ENCODE results near the gene TEAD4. TPM values are rescaled to one million over a fixed set of nuclear protein-coding genes. Genes with fewer than 3 reads are reported as not detected.

TEAD4 gene
- polyA plus RNA-seq, 10 donors = 58.6 to 96.7 (median 85.3) TPM

DNA sequence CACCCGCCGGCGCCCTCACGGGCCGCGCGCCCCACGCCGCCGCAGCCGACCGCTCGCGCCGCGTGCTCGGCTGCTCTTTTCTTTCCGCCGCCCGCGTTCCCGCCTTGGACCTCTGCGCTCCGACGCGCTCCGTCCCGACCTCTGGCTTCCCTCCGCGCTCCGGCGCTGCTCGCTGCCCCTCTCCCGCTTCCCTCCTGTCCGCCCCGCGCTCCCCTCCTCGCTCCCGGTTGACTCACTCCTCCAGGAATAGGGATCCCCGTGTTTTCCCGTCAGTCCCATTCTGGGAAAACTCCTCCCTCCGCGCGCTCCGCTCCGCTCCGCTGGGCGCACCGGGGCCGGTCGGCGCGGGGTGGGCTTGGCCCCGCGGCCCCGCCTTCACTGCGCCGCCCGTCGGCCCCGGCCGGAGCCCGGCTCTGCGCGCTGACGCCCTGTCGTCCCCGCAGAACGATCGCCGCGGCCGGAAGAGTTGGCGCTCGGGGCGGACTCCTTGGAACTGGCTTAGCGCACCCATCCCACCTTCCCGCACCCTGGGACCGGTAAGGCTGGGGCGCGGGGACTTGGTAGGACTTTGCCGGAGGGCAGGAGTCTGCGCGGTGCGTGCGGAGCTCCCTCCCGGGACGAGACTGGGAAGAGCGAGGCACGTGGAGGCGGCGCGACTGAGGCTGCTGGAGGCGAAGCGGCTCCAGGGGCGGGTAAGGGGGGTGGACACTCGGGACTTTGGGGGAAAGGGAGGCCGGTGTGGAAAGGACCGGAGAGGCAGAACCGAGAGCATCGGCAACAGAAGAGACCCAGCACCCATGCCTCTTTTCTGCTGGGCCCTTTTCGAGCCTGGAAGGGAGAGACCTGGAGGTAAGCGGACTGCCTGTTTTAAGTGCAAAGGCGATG, 550 bp downstream of the TEAD4 start:
- DNase-seq = peak; percentile 43 to 69 (median 59)

DNA sequence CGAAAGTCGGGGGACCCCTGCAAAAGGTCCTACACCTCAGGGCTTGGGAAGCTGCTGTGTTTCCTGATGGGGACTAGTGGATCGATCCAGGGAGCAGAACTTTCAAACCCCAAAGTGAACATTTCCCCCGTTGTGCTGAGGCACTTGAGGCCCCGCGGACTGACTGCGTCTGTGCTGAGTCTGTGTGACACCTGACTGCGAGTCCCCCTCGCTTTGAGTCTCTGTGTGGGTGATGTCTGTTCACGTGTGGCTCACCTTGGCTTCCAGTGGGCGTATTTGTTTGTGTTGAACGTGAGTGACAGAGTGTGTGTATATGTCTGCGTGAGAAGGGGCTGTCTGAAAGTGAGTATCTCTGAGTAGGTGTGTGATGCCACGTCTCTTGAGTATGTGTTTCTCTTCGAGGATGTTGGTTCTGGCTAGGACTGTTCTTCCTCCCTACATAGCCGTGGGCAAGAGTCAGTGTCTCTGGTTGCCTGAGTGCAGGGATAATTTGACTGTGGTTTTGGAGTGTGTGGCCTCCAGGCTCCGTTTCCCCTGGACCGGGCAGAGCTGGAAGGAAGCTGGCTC, 1.3 kb downstream of the TEAD4 start:
- DNase-seq = peak in 1 of 3 donors; percentile 29

DNA sequence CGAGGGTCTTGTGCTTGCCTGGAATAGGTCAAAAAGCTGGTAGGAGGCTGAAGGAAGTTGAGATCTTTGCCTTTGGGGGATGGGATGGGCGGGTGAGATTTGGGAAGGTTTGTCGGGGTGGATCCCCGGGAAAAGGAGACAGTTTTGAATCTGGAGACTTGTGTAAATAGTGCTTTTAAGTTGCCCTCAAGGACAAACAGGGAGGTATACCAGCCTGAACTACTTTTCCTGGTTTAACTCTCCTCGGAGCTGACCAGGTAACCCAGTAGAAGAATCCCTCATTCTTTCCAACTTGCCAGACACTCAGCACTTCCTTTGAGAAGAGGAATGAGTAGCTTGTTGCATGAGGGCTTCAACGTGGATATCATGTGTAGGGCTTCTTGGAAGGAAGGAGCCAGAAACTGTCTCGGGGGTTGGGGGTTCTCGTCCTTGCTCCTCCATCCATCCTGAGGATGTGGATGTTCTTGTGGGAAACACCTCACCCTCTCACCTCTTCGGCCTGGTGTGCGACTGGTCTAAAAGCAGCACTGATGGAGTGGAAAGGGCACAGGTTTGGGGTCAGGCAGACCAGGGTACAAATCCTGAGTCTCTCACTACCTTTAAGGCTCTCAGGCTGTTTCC, 1.9 kb downstream of the TEAD4 start:
- DNase-seq = peak in 1 of 3 donors; percentile 18

DNA sequence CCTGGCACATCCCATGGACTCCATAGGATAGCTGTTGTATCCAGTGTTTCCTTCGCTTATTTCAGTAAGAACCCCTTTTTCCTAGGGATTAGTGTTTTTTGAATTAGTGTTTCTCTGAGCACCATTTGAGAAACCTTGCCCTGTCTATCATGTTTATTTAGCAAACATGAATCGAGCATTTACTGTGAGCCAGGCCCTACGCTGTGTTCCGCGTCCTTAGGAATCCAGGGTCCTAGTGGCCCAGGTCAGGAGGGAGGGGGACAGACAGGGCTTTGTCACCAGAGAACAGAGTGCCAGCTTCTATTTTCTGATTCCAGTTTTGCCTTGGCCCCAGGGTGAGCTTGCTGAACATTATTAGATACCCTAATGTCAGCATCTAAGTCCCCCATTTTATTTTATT, 2.5 kb downstream of the TEAD4 start:
- no peak for DNase-seq

DNA sequence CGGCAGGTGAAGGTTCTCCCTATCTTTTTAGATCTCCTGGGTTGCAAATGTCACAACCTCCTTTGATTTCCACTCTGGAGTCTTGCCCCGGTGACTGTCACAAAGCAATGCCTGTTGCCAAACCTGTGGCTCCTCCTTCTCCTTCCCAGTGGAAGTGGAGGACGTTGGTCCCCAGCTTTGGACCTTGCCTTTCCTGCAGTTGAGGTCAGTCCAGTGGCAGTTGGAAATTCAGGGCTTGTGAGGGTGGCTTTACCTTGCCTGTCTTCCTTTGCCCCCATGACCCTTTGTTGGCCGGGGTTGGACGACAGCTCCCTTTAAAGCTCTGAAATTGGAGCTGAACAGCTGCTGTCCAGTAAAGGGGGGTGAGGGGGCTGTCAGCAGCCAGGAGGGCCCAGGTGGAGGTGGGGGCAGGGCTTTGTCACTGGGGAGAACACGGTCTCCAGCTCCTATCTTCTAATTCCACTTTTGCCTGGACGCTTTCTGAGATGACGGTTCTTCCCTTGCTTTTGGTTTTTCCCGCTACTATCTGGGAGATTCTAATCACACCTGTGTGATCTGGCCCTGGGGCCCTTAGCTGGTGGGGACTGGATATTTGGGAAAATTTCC, 4.1 kb downstream of the TEAD4 start:
- DNase-seq = peak in 2 of 3 donors; percentile 24 to 51

DNA sequence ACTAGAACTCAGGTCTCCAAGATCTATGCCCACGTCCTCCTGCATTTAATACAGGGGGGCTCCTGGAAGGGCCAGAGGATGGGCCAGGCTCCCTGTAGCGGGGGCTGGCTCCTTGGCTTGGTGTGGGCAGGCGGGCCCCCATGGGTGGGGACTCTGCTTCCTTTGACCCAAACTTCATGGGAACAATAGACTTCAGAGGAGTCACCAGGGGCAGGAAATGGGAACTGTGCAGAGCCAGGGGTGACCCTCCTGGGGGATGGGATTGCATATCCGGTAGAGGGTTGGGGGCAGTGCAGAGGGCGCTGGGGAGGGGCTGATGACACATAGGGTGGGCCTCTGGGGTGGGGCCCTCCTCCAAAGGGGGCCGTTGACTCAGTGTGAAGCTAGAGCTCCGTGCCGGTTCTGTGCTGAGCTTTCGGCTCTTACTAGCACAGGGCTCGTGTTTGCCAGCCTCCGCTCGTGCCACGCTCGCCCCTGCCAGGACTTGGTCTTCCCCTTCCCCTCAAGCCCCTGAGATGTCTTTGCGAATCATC, 4.6 kb downstream of the TEAD4 start:
- DNase-seq = peak in 1 of 3 donors; percentile 18

DNA sequence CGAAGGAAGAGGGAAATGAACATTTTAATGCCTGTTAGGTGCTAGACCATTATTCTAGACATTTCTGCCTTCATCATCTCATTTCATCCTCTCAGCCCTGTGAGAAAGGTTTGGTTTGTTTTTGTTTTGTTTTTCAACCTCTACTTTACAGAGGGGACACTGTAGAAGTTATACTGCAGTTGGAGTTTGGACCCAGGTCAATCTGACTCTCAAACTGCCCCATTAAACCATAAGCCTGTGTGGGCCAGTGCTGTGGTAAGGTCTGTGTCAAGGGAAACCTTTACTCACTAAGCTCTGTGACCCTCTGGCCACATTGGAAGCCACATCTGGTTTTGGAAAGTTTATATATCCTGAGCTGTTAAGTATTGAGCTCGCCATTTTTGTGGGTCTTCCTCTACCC, 8.5 kb downstream of the TEAD4 start:
- no peak for DNase-seq

DNA sequence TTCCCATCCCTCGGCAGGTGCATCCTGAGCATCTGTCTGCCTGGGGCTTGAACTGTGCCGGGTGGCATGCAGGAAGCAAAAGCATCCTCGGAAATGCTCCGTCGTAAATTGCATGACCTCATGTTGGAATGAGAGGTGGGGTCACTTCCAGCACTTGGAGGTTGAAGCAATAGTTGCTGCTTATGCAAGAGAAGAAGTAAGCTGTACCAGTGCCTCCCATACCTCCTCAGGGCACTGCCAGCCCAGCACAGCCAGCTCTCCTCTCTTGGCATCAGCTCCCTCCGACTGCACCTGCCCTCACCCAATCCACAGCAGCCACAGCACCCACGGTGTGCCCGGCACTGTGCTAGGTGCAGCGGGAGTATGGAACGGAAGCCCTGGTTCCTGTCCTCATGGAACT, 11.5 kb downstream of the TEAD4 start:
- no peak for DNase-seq

DNA sequence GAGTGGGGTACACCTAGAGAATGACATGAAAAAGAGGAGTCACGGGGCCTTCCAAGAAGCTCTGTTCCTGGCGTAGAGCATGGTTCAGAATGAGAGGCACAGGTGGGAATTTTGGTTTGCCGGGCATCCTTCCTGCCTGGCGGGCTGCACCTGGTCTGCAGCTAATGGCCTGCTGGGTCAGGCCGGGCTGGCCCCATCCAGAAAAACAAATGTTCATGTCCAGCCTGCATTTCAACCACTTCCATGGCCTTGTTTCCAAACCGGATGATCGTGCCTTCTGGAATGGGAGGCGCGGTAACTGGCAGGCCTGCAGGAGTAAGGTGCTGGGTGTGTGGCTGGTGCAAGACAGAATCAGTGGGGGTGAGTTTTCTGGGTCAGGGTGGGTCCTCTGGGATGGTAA, 14.4 kb downstream of the TEAD4 start:
- no peak for DNase-seq

DNA sequence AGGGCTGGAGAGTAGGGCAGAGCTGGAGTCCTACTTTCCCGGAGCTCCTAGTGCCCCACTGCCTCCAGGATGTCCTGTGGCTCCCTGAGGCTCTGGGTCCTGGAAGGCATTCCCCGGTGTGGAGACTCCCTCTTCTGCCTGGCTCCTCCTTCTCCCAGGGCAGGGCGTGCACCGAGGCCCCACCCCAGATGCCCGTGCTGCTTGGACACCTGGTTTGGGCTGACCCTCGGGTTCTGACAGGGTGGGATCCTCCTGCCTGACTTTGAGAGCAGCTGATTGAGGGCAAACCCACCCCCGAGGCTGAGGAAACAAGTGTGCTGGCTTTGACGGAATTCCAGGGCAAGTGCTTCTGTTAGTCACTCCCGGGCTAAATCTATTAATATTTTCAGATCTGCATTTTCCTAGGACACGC, 15.4 kb downstream of the TEAD4 start:
- peak in 1 of 3 donors; percentile 16 for DNase-seq

DNA sequence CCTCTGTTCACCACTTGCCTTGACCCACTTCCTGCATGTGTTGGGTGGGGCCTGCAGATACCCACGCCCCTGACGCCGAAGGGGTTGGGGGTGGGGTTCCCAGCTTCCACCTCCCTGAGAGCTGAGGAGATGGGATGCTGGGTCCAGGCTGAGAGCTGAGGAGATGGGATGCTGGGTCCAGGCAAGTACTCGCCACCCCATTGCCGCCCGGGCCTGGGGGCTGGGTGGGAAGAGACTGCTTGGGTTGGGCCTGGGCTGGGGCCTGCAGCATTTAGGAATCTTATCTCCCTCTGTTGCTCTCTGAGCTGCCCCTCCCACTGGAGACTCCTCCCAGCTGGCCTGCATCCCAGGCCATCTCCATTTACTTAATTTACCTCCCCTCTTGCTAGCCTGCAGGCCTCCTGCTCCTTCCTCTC, 17.4 kb downstream of the TEAD4 start:
- no peak for DNase-seq

DNA sequence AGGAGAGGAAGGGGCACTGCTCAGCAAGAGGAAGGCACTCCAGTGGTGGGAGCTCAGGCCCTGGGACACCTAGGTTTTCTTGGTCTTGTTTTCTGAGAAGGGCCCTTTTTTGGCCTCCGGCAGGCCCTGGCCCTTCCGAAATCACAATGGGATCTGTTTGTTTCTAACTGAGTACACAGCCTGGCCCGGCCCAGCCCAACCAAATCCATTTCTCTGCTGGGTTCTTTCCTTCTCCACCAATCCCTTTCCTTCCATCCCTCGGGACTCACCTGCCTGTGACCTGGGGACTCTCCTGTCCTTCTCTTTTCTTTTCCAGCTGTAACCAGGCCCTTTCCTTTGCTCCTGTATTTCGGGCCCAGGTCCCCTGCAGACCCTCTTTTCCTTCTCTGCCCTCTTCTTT, 18.6 kb downstream of the TEAD4 start:
- no peak for DNase-seq

DNA sequence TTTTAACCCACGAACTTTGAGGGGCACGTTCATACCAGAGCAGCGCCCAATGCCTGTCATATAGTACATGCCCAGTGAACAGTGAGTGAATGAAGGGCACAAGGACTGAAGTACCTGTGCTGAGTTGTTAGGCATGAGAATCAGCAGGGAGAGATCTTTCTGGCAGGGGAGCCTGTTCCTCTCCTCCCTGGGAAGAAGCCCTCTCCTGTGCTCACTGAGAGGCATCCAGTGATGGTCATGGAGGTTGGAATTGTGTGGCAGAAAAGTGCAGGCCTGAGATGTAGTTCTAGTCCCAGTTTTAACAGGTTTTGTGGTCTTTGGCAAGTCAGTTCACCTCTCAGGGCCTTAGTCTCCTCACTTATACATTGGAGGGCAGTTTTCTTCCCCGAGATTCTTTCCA, 20.6 kb downstream of the TEAD4 start:
- no peak for DNase-seq

DNA sequence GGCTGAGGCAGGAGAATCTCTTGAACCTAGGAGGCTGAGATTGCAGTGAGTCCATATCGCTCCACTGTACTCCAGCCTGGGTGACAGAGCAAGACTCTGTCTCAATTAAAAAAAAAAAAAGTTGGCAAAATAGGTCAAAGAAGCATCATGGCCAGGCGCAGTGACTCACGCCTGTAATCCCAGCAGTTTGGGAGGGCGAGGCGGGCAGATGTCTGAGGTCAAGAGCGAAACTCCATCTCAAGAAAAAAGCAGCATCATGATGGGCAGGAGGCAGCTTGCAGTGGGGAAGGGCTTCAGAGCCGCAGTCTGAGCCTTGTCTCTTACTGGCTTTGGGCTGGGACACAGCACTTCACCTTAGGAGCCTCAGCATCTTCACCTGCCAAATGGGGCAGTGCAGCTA, 21.4 kb downstream of the TEAD4 start:
- no peak for DNase-seq

DNA sequence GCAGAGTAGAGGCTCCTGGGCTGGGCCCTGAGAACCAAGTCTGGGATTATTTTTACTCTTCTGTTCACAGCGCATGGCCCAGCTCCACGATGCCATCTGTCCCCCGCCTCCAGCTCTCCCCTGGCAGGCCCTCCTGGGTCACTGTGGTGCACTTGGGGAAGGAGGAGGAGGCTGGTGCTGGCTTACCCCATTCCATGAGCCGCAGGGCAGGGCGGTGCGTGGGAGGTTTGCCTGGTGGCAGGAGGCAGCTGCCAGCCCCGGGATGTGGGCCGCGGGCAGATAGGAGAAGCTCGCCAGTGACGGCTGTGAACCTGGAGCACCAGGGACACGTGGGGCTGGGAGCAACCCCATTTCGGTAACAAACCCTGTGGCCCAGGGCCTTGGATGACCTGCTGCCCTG, 23.2 kb downstream of the TEAD4 start:
- DNase-seq = no peak

DNA sequence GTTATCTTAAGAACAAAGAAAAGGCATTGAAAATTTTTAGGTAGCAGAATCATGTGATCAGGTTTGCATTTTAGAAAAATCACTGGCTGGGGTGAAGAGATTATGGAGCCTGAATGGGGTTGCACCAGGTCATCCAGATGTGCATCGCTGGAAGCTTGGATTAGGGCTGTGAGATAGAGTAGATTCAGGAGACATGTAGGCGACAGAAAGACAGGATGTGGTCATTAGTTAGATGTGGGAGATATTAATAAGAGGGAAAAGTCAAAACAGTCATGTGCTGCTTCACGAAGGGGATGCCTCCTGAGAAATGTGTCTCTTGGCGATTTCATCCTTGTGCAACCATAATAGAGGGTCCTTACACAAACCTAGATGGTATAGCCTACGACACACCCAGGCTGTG, 25.1 kb downstream of the TEAD4 start:
- no peak for DNase-seq

DNA sequence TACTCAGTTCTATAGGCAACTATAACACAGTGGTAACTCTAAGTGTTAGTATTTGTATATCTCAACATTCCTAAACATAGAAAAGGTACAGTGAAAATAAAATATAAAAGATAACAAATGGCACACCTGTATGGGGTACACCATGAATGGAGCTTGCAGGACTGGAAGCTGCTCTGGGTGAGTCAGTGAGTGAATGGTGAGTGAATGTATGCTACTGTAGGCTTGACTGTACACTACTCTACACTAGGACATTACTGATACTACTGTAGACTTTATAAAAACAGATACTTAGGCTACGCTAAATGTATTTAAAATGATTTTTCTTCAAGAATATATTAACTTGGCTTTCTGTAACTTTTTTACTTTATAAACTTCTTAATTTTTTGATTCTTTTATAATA, 25.5 kb downstream of the TEAD4 start:
- DNase-seq = no peak

DNA sequence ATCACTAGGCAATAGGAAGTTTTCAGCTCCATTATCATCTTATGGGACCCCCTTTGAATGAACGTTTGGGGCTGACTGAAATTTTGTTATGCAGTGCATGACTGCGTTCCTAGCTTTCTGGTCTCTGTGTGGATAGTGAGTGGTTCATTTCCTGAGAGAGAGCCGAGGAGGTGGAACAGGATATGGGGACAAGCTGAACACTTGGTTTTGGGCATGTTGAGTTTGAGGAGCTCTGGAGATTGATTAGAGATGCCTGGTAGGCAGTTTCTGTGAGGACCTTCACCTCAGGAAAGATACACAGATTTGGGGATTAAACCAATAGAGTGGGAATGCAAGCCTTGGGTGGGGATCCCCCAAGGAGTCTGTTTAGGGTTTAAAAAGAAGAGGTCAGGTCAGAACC, 27.7 kb downstream of the TEAD4 start:
- no peak for DNase-seq

DNA sequence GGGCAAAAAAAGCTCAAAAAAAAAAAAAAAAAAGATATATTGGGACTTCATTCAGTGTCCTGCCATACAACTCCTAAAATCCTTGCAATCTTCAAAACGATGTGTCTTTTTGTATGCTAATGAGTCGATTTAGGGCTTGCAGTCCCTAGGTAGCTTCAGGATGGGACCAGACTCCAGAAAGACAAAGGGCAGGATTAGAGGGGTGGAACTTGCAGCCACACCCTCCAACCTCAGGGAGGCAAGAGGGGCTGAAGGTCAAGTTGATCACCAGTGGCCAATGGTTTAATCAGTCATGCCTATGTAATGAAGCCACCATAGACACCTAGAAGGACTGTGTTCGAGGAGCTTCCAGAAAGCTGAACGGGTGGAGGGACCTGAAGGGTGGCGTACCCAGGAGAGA, 29.3 kb downstream of the TEAD4 start:
- DNase-seq = no peak

DNA sequence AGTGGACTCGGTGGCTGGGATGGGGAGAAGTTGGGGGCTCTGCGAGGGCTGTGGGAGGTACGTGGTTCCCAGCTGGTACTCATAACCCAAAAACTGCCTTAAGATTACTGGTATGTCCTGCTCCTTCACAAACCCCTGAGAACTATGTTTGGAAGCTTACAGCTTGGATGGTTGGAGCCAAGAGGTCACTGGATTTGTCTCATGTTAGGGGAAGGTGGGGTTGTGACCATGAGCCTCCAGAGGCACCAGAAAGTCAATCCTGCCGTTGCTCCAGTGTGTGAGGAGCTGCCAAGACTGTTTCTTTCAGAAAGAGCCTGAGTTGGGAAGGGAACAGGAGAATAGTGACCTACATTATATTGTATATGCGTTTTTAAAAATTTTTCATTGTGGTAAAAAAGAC, 33.5 kb downstream of the TEAD4 start:
- no peak for DNase-seq

DNA sequence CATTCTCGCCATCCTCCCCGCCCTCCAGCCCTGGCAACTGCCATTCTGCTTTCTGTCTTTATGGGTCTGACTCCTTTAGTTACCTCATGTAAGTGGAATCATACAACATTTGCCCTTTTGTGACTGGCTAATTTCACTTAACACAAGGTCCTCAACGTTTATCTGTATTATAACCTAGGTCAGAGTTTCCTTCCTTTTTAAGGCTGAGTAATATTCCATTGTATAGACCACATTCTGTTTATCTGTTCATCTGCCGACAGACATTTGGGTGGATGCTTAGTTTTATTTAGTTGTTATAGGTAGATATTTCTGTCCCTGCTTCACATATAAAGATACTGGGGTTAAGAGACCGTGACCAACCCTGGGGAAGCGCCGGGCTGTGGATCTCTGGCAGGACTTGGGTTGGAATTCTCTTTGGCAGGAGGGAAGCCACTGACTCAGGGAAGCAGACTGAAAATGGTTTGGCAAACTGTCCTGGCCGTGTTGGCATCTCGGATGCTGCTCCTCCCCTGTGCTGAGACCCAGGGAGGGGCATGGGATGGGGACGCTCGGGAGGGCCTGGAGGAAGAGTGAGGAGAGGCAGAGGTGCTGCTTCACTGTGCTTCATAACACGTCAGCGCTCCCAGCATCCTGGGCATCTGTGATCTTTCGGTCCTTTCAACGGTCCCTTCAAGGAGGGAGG, 38.9 kb downstream of the TEAD4 start:
- DNase-seq = no peak

DNA sequence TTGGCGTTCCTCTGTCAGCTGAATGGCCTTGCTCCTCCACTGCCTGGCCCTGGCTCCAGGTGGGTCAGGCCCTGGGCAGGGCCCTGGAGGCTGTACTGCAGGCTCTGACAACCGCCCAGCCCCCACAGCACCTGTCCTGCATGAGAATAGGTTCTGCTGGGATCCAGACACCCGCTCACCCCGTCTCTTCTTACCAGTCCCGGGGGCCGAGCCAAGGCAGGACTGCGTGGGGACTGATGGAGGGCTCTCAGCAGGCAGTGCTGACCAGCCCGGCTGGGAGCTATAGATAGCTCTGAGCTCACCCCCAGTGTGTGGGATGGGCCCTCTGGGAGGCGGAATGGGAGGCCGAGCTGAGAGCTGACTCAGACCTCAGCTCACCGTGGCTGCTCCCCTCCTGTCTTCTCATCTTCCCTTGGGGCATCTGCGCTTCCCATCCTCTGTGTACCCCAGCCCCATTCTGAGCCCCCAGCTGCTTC, 39.6 kb downstream of the TEAD4 start:
- DNase-seq = peak; percentile 64 to 73 (median 66)

Measured in muscle of back (tissue), 11 donors.